ENCODE data around the gene HDHD5.

DNA sequence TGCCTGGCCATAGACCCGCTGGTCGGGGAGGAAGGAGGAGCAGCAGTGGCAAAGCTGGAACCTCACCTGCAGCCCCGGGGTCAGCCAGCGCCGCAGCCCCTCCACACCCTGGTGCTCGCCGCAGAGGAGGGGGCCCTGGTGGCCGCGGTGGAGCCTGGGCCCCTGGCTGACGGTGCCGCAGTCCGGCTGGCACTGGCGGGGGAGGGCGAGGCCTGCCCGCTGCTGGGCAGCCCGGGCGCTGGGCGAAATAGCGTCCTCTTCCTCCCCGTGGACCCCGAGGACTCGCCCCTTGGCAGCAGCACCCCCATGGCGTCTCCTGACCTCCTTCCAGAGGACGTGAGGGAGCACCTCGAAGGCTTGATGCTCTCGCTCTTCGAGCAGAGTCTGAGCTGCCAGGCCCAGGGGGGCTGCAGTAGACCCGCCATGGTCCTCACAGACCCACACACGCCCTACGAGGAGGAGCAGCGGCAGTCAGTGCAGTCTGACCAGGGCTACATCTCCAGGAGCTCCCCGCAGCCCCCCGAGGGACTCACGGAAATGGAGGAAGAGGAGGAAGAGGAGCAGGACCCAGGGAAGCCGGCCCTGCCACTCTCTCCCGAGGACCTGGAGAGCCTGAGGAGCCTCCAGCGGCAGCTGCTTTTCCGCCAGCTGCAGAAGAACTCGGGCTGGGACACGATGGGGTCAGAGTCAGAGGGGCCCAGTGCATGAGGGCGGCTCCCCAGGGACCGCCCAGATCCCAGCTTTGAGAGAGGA, 49.8 kb downstream of the HDHD5 start:
- TF ChIP-seq YY1 (IDR thresholded peaks at IDR 0.05; ENCODE audit: insufficient read depth, insufficient read length) (no peak), SUZ12 (IDR thresholded peaks at IDR 0.05; ENCODE audit: extremely low read depth, insufficient read depth, insufficient read length) (no peak)

All from NT2/D1 (cell line).